ENCODE data around the gene CLTCL1. TPM values are rescaled to one million over a fixed set of nuclear protein-coding genes. Genes with fewer than 3 reads are reported as not detected.

Gene CLTCL1
- total and polyA plus RNA-seq, 9 of the 15 experiments (the other 6 are each of a cell fraction or from before 2014, with no cell fraction given), result 1.1 to 11.7 (median 5.0) TPM

DNA sequence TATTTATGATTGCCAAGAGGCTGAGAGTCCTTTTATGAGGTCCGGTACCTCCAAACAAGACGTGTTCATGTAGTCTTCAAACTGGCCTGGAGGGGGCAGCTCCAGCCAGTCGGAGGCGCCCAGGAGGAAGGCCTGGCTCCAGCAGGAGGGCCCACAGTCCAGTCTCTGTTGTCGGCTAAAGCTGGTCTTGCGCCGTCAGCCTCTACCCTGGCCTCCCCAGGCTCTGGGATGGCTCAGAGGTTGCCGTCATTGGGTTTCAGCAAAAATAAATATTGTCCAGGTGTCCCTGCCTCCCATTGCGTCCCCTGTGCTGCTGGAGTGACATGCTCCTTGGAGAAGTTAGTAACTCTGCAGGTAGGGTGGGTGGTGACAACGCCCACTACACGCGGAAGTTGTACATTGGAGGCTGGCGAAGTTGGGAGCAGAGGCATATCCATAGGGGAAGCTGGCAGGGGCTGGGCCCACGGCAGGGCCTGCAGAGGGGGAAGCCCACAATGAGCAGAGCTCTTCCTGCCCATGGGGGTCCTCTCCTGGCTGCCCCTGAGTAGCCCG, 111.9 kb downstream of the CLTCL1 start (continued):
- TF ChIP-seq, protein P1, sequence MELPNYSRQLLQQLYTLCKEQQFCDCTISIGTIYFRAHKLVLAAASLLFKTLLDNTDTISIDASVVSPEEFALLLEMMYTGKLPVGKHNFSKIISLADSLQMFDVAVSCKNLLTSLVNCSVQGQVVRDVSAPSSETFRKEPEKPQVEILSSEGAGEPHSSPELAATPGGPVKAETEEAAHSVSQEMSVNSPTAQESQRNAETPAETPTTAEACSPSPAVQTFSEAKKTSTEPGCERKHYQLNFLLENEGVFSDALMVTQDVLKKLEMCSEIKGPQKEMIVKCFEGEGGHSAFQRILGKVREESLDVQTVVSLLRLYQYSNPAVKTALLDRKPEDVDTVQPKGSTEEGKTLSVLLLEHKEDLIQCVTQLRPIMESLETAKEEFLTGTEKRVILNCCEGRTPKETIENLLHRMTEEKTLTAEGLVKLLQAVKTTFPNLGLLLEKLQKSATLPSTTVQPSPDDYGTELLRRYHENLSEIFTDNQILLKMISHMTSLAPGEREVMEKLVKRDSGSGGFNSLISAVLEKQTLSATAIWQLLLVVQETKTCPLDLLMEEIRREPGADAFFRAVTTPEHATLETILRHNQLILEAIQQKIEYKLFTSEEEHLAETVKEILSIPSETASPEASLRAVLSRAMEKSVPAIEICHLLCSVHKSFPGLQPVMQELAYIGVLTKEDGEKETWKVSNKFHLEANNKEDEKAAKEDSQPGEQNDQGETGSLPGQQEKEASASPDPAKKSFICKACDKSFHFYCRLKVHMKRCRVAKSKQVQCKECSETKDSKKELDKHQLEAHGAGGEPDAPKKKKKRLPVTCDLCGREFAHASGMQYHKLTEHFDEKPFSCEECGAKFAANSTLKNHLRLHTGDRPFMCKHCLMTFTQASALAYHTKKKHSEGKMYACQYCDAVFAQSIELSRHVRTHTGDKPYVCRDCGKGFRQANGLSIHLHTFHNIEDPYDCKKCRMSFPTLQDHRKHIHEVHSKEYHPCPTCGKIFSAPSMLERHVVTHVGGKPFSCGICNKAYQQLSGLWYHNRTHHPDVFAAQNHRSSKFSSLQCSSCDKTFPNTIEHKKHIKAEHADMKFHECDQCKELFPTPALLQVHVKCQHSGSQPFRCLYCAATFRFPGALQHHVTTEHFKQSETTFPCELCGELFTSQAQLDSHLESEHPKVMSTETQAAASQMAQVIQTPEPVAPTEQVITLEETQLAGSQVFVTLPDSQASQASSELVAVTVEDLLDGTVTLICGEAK (IDR thresholded peaks at IDR 0.05), result no peak
- TF ChIP-seq, protein P1 (CRISPR knock-in tag; IDR thresholded peaks at IDR 0.05), result no peak
- TF ChIP-seq MYC (IDR thresholded peaks at IDR 0.05; ENCODE audit: low read depth, low read length) (peak; percentile 31; the same call in 1 of the 2 replicates), MYC (CRISPR knock-in tag; IDR thresholded peaks at IDR 0.05; ENCODE audit: borderline replicate concordance, low read depth) (no peak), CBFA2T3 (IDR thresholded peaks at IDR 0.05) (no peak), TSC22D4 (tag; IDR thresholded peaks at IDR 0.05) (no peak), VEZF1 (CRISPR knock-in tag; IDR thresholded peaks at IDR 0.05) (no peak), CREBBP (IDR thresholded peaks at IDR 0.05; ENCODE audit: low read depth, low read length) (no peak), BRD4 (IDR thresholded peaks at IDR 0.05) (no peak), ZNF76 (CRISPR knock-in tag; IDR thresholded peaks at IDR 0.05; ENCODE audit: borderline replicate concordance) (0 out of 2 replicates have a peak, but pooled peaks have one; percentile 25), NR3C1 (CRISPR knock-in tag; IDR thresholded peaks at IDR 0.05) (no peak), EP400 (IDR thresholded peaks at IDR 0.05) (no peak), FOSL1 (tag; conservative IDR thresholded peaks at IDR 0.05) (no peak), ZNF830 (CRISPR knock-in tag; IDR thresholded peaks at IDR 0.05) (no peak), DIDO1 (tag; IDR thresholded peaks at IDR 0.05; ENCODE audit: low read depth) (peak; percentile 44; the same call in 1 of the 2 replicates)
- TF ChIP-seq, protein P2, sequence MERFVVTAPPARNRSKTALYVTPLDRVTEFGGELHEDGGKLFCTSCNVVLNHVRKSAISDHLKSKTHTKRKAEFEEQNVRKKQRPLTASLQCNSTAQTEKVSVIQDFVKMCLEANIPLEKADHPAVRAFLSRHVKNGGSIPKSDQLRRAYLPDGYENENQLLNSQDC (CRISPR knock-in tag; IDR thresholded peaks at IDR 0.05), result 0 out of 2 replicates have a peak, but pooled peaks have one; percentile 26
- TF ChIP-seq, protein P3, sequence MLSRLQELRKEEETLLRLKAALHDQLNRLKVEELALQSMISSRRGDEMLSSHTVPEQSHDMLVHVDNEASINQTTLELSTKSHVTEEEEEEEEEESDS (CRISPR knock-in tag; IDR thresholded peaks at IDR 0.05), result no peak
